Measurements from ENCODE around the gene RAP2C. TPM values are rescaled to one million over a fixed set of nuclear protein-coding genes. Genes with fewer than 3 reads are reported as not detected.

RAP2C gene
- total RNA-seq, 4 donors from 2014 or later = 9.4 to 13.8 (median 13.6) TPM

GRCh38 chrX:132208422-132208821, 10.8 kb downstream of the RAP2C start:
- Histone ChIP-seq H3K36me3 (peaks cover 0 to 3% of the 10 kb centered on the region in 2 donors), H3K4me1 (peaks cover 45 to 46% of the 10 kb centered on the region in 2 donors), H3K4me3 (no peak overlapping the region), H3K27me3 (no peaks in the 10 kb centered on the region), H3K9me3 (no peaks in the 10 kb centered on the region), H3K27ac (no peak overlapping the region)
- DNase-seq (no peak), ATAC-seq (no peak)
- in situ Hi-C loops (cut with MboI; ENCODE audit: low sequenced_read_pairs in 4 of 4) = loop anchor here in 1 of 4 donors (25.0 kb wide), 1 partner anchor 121 kb away; no protein-coding TSS in a partner anchor
- TF ChIP-seq POLR2A (IDR thresholded peaks at IDR 0.05) (no peak), CTCF (IDR thresholded peaks at IDR 0.05 in 4 of 5, conservative IDR thresholded peaks at IDR 0.05 in 1 of 5) (no peak)
- intact Hi-C loops (cut with DNase I; ENCODE audit: low total_unique reads) = no loop called here

- DNase-seq = no peak
- H3K27me3 ChIP-seq = no peaks in the 10 kb centered on the region
- no peak overlapping the region for H3K27ac ChIP-seq
- no peak for ATAC-seq
- H3K4me3 ChIP-seq = no peak overlapping the region
- peaks cover 45 to 46% of the 10 kb centered on the region in 2 donors for H3K4me1 ChIP-seq
- intact Hi-C loops (cut with DNase I; ENCODE audit: low total_unique reads) = no loop called here
- H3K9me3 ChIP-seq = no peaks in the 10 kb centered on the region
- H3K36me3 ChIP-seq = no peaks in the 10 kb centered on the region
- in situ Hi-C loops (cut with MboI; ENCODE audit: low sequenced_read_pairs in 4 of 4) = loop anchor here in 1 of 4 donors (25.0 kb wide), 1 partner anchor 121 kb away; no protein-coding TSS in a partner anchor
- TF ChIP-seq POLR2A (IDR thresholded peaks at IDR 0.05) = no peak
- TF ChIP-seq CTCF (IDR thresholded peaks at IDR 0.05 in 4 of 5, conservative IDR thresholded peaks at IDR 0.05 in 1 of 5) = no peak
These were observed 11.3 kb downstream of the RAP2C start for GRCh38 chrX:132207996-132208395.

- no peak overlapping the region for H3K4me3 ChIP-seq
- DNase-seq = no peak
- no peaks in the 10 kb centered on the region for H3K27me3 ChIP-seq
- no peak for TF ChIP-seq CTCF (IDR thresholded peaks at IDR 0.05 in 4 of 5, conservative IDR thresholded peaks at IDR 0.05 in 1 of 5)
- no peak for TF ChIP-seq POLR2A (IDR thresholded peaks at IDR 0.05)
- in situ Hi-C loops (cut with MboI; ENCODE audit: low sequenced_read_pairs in 4 of 4) = loop anchor here in 1 of 4 donors (25.0 kb wide), 1 partner anchor 119 kb away; no protein-coding TSS in a partner anchor
- ATAC-seq = no peak
- intact Hi-C loops (cut with DNase I; ENCODE audit: low total_unique reads) = no loop called here
- no peak overlapping the region for H3K27ac ChIP-seq
- H3K4me1 ChIP-seq = peaks cover 41 to 42% of the 10 kb centered on the region in 2 donors
- H3K9me3 ChIP-seq = no peaks in the 10 kb centered on the region
- H3K36me3 ChIP-seq = no peaks in the 10 kb centered on the region
These were observed 13.0 kb downstream of the RAP2C start for GRCh38 chrX:132206259-132206658.

- Histone ChIP-seq H3K4me3 (no peak overlapping the region), H3K27me3 (no peaks in the 10 kb centered on the region), H3K4me1 (peaks cover 26 to 35% of the 10 kb centered on the region in 2 donors), H3K9me3 (no peaks in the 10 kb centered on the region), H3K27ac (no peak overlapping the region), H3K36me3 (no peaks in the 10 kb centered on the region)
- TF ChIP-seq CTCF (IDR thresholded peaks at IDR 0.05 in 4 of 5, conservative IDR thresholded peaks at IDR 0.05 in 1 of 5) (no peak), POLR2A (IDR thresholded peaks at IDR 0.05) (no peak)
- in situ Hi-C loops (cut with MboI; ENCODE audit: low sequenced_read_pairs in 4 of 4) (loop anchor here in 1 of 4 donors (25.0 kb wide), 1 partner anchor 117 kb away; no protein-coding TSS in a partner anchor), intact Hi-C loops (cut with DNase I; ENCODE audit: low total_unique reads) (no loop called here)
- no peak for DNase-seq
- no peak for ATAC-seq
These were observed 14.6 kb downstream of the RAP2C start for GRCh38 chrX:132204629-132205028.

- Histone ChIP-seq H3K27me3 (no peaks in the 10 kb centered on the region), H3K9me3 (no peaks in the 10 kb centered on the region), H3K4me3 (no peak overlapping the region), H3K36me3 (no peaks in the 10 kb centered on the region), H3K4me1 (peaks cover 14 to 18% of the 10 kb centered on the region in 2 donors), H3K27ac (no peak overlapping the region)
- intact Hi-C loops (cut with DNase I; ENCODE audit: low total_unique reads) (no loop called here), in situ Hi-C loops (cut with MboI; ENCODE audit: low sequenced_read_pairs in 4 of 4) (loop anchor here in 1 of 4 donors (25.0 kb wide), 1 partner anchor 114 kb away; no protein-coding TSS in a partner anchor)
- TF ChIP-seq POLR2A (IDR thresholded peaks at IDR 0.05) = no peak
- no peak for TF ChIP-seq CTCF (IDR thresholded peaks at IDR 0.05 in 4 of 5, conservative IDR thresholded peaks at IDR 0.05 in 1 of 5)
- DNase-seq (no peak), ATAC-seq (no peak)
These were observed 18.3 kb downstream of the RAP2C start for GRCh38 chrX:132200976-132201375.
